WERI-Rb-1 (cell line): ENCODE results near the gene SLIT3.

Source experiments
- DNase-seq: peaks from one replicate; pipeline ENCODE4 v3.0.0-alpha.2; 2020
- H3K27ac ChIP-seq: fragments of 250-450 bp; sonication (Bioruptor Pico); 2 replicates; pipeline ENCODE4 v1.5.1; 2020; ENCODE audit warnings: mild to moderate bottlenecking, moderate library complexity
- H3K27me3 ChIP-seq: fragments of 250-450 bp; sonication (Bioruptor Pico); 2 replicates; pipeline ENCODE4 v1.5.1; 2021; ENCODE audit warnings: mild to moderate bottlenecking, low read depth, moderate library complexity; ENCODE audit not compliant: insufficient read depth, severe bottlenecking
- H3K36me3 ChIP-seq: fragments of 250-450 bp; sonication (Bioruptor Pico); 2 replicates; pipeline ENCODE4 v1.5.1; 2020; ENCODE audit warnings: mild to moderate bottlenecking, moderate library complexity
- H3K4me3 ChIP-seq: 2 replicates; pipeline ENCODE4 v1.5.1; 2011; ENCODE audit warnings: low read depth, mild to moderate bottlenecking, control low read depth, low read length
- H3K9me3 ChIP-seq: fragments of 250-450 bp; sonication (Bioruptor Pico); 2 replicates; pipeline ENCODE4 v1.5.1; 2021; ENCODE audit warnings: mild to moderate bottlenecking, moderate library complexity; ENCODE audit not compliant: severe bottlenecking
- CTCF ChIP-seq: IDR thresholded peaks from 2 replicates; pipeline ENCODE4 v1.5.1; 2011; ENCODE audit warnings: low read depth, mild to moderate bottlenecking, control low read depth, inconsistent platforms, low read length

The SLIT3 gene

GRCh38 chr5:168724227-168724626 lies 576.7 kb downstream of the SLIT3 start:
- no peaks in the 10 kb centered on the region for H3K36me3 ChIP-seq
- peaks cover 3% of the 10 kb centered on the region for H3K9me3 ChIP-seq
- H3K27ac ChIP-seq: no peak overlapping the region
- no peak for DNase-seq
- H3K27me3 ChIP-seq: peaks cover 59% of the 10 kb centered on the region
- no peak for TF ChIP-seq CTCF
- H3K4me3 ChIP-seq: no peak overlapping the region

DNA sequence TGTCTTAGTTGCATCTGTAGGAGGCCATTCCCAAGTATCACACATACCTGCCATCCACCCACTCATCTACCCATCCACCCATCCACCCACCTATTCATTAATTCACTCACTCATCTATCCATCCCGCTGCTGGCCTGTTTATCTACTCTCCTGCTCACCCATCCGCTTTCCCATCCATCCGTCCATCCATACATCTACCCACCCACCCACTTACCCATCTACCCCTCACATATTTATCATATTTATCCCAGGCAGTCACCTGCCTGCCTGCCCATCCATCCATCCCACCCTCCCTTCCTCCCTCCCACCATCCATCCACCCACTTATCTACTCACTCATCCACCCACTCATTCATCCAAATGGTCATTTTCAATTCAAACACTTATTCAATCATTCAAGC lies 577.9 kb downstream of the SLIT3 start:
- peaks cover 71% of the 10 kb centered on the region for H3K27me3 ChIP-seq
- H3K36me3 ChIP-seq: no peaks in the 10 kb centered on the region
- no peaks in the 10 kb centered on the region for H3K9me3 ChIP-seq
- TF ChIP-seq CTCF: no peak
- H3K27ac ChIP-seq: no peak overlapping the region
- no peak for DNase-seq
- H3K4me3 ChIP-seq: no peak overlapping the region

GRCh38 chr5:168721966-168722365 lies 579.0 kb downstream of the SLIT3 start:
- TF ChIP-seq CTCF: no peak

DNA sequence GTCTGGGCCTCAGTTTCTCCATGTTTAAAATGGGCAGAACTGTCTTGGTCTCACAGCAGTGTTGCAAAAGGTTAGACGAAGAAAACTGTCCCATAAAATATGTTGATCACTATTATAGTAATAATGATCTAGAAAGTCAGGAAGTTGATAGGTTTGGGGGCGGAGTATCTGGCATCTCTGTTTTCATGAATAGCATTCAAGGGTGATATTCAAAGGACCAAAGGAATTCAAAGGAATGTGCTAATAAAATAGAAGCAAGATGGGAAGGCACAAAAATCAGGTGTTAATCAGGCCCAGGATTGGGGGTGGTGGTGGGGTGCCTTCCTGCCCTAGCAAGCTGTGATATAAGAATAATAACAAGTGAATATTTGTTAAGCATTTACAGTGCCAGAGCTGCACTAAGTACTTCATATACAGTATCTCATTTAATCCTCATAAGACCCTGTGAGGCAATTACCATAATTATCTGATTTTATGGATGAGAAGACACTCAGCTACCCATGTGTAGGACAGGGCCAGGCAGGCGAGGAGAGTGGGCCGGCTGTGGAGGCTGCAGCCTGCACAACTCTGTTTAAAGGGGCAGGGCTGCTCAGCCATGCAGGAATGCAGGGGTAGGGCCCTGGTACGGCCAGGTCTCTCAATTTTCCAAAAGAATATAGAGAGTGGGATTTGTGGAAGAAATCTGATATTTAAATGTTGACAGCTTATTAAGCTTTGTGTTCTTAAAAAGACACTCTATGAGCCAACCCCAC lies 579.8 kb downstream of the SLIT3 start:
- Histone ChIP-seq H3K27ac (no peak overlapping the region), H3K27me3 (peaks cover 79% of the 10 kb centered on the region), H3K9me3 (no peaks in the 10 kb centered on the region), H3K36me3 (no peaks in the 10 kb centered on the region), H3K4me3 (no peak overlapping the region)
- no peak for TF ChIP-seq CTCF
- DNase-seq: no peak

More at GRCh38 chr5:168721966-168722365, 579.0 kb downstream of the SLIT3 start:
- H3K36me3 ChIP-seq: no peaks in the 10 kb centered on the region
- H3K27me3 ChIP-seq: peaks cover 79% of the 10 kb centered on the region
- H3K4me3 ChIP-seq: no peak overlapping the region
- no peaks in the 10 kb centered on the region for H3K9me3 ChIP-seq
- DNase-seq: no peak
- H3K27ac ChIP-seq: no peak overlapping the region

DNA sequence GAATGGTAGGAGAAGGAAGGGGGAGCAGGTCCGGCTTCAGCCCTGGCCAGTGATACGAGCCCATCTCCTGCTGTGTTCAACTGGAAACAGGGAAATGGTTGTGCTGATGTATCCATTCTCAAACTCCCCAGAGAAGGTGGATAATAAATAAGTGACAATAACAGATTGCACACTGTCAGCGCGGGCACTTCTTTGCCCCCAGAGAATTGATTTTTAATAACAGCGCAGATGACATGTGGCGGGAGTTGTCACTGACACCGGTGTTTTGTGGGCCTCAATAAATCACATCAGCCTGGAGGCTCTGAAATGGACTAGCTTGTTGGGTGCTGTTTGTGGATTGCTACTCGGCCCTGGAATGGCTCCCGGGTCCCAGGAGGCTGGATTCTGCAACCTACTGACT lies 580.4 kb downstream of the SLIT3 start:
- H3K27ac ChIP-seq: no peak overlapping the region
- DNase-seq: no peak
- no peak overlapping the region for H3K4me3 ChIP-seq
- no peak for TF ChIP-seq CTCF
- peaks cover 78% of the 10 kb centered on the region for H3K27me3 ChIP-seq
- H3K9me3 ChIP-seq: no peaks in the 10 kb centered on the region
- no peaks in the 10 kb centered on the region for H3K36me3 ChIP-seq

GRCh38 chr5:168714046-168714445 lies 586.9 kb downstream of the SLIT3 start:
- Histone ChIP-seq H3K9me3 (no peaks in the 10 kb centered on the region), H3K4me3 (no peak overlapping the region), H3K36me3 (no peaks in the 10 kb centered on the region), H3K27me3 (peaks cover 82% of the 10 kb centered on the region), H3K27ac (no peak overlapping the region)
- DNase-seq: no peak
- TF ChIP-seq CTCF: no peak
